Measurements from ENCODE around the gene CDC73. TPM values are rescaled to one million over a fixed set of nuclear protein-coding genes. Genes with fewer than 3 reads are reported as not detected.

CDC73 gene
- polyA plus RNA-seq, 2 donors: 6.2 to 14.5 TPM

GRCh38 chr1:193102662-193103061 is 19.2 kb upstream of the CDC73 start:
- Histone ChIP-seq H3K27ac (ENCODE audit: low read depth in 2 of 2, low read length in 1 of 2) (no peak overlapping the region), H3K4me1 (ENCODE audit: control insufficient read depth in 2 of 2, insufficient read depth in 2 of 2, low read length in 1 of 2) (no peaks in the 10 kb centered on the region), H3K9me3 (ENCODE audit: control insufficient read depth in 2 of 2, insufficient read depth in 1 of 2, low read depth in 1 of 2, low read length in 1 of 2) (no peaks in the 10 kb centered on the region), H3K36me3 (ENCODE audit: control insufficient read depth in 2 of 2, insufficient read depth in 2 of 2, low read length in 1 of 2) (peaks cover 4 to 9% of the 10 kb centered on the region in 2 donors), H3K27me3 (ENCODE audit: control insufficient read depth in 1 of 2, insufficient read depth in 2 of 2, low read length in 2 of 2) (no peaks in the 10 kb centered on the region), H3K4me3 (ENCODE audit: low read depth in 1 of 2, low read length in 2 of 2) (no peak overlapping the region)
- 93 to 94% methylated on average over 5 of the region's 5 CpGs for WGBS, 2 donors

GRCh38 chr1:193103759-193104501 is 17.9 kb upstream of the CDC73 start:
- Histone ChIP-seq H3K9me3 (ENCODE audit: control insufficient read depth in 2 of 2, insufficient read depth in 1 of 2, low read depth in 1 of 2, low read length in 1 of 2) (no peaks in the 10 kb centered on the region), H3K4me3 (ENCODE audit: low read depth in 1 of 2, low read length in 2 of 2) (peak overlapping the region; percentile 66 to 89), H3K4me1 (ENCODE audit: control insufficient read depth in 2 of 2, insufficient read depth in 2 of 2, low read length in 1 of 2) (no peaks in the 10 kb centered on the region), H3K27me3 (ENCODE audit: control insufficient read depth in 1 of 2, insufficient read depth in 2 of 2, low read length in 2 of 2) (no peaks in the 10 kb centered on the region), H3K27ac (ENCODE audit: low read depth in 2 of 2, low read length in 1 of 2) (peak overlapping the region; percentile 91 to 95), H3K36me3 (ENCODE audit: control insufficient read depth in 2 of 2, insufficient read depth in 2 of 2, low read length in 1 of 2) (peaks cover 4 to 6% of the 10 kb centered on the region in 2 donors)
- 30 to 32% methylated on average over 9 of the region's 9 CpGs for WGBS, 2 donors

GRCh38 chr1:193104502-193104906 is 17.3 kb upstream of the CDC73 start:
- H3K9me3 ChIP-seq (ENCODE audit: control insufficient read depth in 2 of 2, insufficient read depth in 1 of 2, low read depth in 1 of 2, low read length in 1 of 2): no peaks in the 10 kb centered on the region
- H3K36me3 ChIP-seq (ENCODE audit: control insufficient read depth in 2 of 2, insufficient read depth in 2 of 2, low read length in 1 of 2): peaks cover 3% of the 10 kb centered on the region in 2 donors
- no peaks in the 10 kb centered on the region for H3K4me1 ChIP-seq (ENCODE audit: control insufficient read depth in 2 of 2, insufficient read depth in 2 of 2, low read length in 1 of 2)
- H3K27ac ChIP-seq (ENCODE audit: low read depth in 2 of 2, low read length in 1 of 2): peak overlapping the region; percentile 91 to 95
- H3K4me3 ChIP-seq (ENCODE audit: low read depth in 1 of 2, low read length in 2 of 2): peak overlapping the region; percentile 66 to 89
- H3K27me3 ChIP-seq (ENCODE audit: control insufficient read depth in 1 of 2, insufficient read depth in 2 of 2, low read length in 2 of 2): no peaks in the 10 kb centered on the region
- WGBS, 2 donors: 0% methylated on average over 24 of the region's 24 CpGs

- Histone ChIP-seq H3K27ac (ENCODE audit: low read depth in 2 of 2, low read length in 1 of 2) (peak within 1 kb of the TSS; percentile 91 to 95), H3K27me3 (ENCODE audit: control insufficient read depth in 1 of 2, insufficient read depth in 2 of 2, low read length in 2 of 2) (no peaks in the 10 kb centered on the region), H3K4me3 (ENCODE audit: low read depth in 1 of 2, low read length in 2 of 2) (peak within 1 kb of the TSS; percentile 66 to 89), H3K36me3 (ENCODE audit: control insufficient read depth in 2 of 2, insufficient read depth in 2 of 2, low read length in 1 of 2) (no peaks in the 10 kb centered on the region), H3K9me3 (ENCODE audit: control insufficient read depth in 2 of 2, insufficient read depth in 1 of 2, low read depth in 1 of 2, low read length in 1 of 2) (no peaks in the 10 kb centered on the region), H3K4me1 (ENCODE audit: control insufficient read depth in 2 of 2, insufficient read depth in 2 of 2, low read length in 1 of 2) (no peaks in the 10 kb centered on the region)
- WGBS, 2 donors: 0% methylated on average over 71 to 73 of the region's 73 CpGs
Measured at GRCh38 chr1:193104907-193105820, 16.7 kb upstream of the CDC73 start, which contains the start of gene GLRX2. GLRX2 (minus strand) TSS chr1:193105414; CDS start chr1:193105382, 32 bp downstream.

GRCh38 chr1:193105821-193106177 is 16.0 kb upstream of the CDC73 start:
- Histone ChIP-seq H3K36me3 (ENCODE audit: control insufficient read depth in 2 of 2, insufficient read depth in 2 of 2, low read length in 1 of 2) (no peaks in the 10 kb centered on the region), H3K4me3 (ENCODE audit: low read depth in 1 of 2, low read length in 2 of 2) (peak overlapping the region; percentile 66 to 89), H3K27ac (ENCODE audit: low read depth in 2 of 2, low read length in 1 of 2) (peak overlapping the region in 1 of 2 donors; percentile 95), H3K9me3 (ENCODE audit: control insufficient read depth in 2 of 2, insufficient read depth in 1 of 2, low read depth in 1 of 2, low read length in 1 of 2) (no peaks in the 10 kb centered on the region), H3K4me1 (ENCODE audit: control insufficient read depth in 2 of 2, insufficient read depth in 2 of 2, low read length in 1 of 2) (no peaks in the 10 kb centered on the region), H3K27me3 (ENCODE audit: control insufficient read depth in 1 of 2, insufficient read depth in 2 of 2, low read length in 2 of 2) (no peaks in the 10 kb centered on the region)
- 33 to 35% methylated on average over 4 of the region's 4 CpGs for WGBS, 2 donors

- 70 to 79% methylated on average over 3 of the region's 3 CpGs for WGBS, 2 donors
- Histone ChIP-seq H3K4me3 (ENCODE audit: low read depth in 1 of 2, low read length in 2 of 2) (no peak overlapping the region), H3K27ac (ENCODE audit: low read depth in 2 of 2, low read length in 1 of 2) (no peak overlapping the region), H3K4me1 (ENCODE audit: control insufficient read depth in 2 of 2, insufficient read depth in 2 of 2, low read length in 1 of 2) (no peaks in the 10 kb centered on the region), H3K27me3 (ENCODE audit: control insufficient read depth in 1 of 2, insufficient read depth in 2 of 2, low read length in 2 of 2) (no peaks in the 10 kb centered on the region), H3K36me3 (ENCODE audit: control insufficient read depth in 2 of 2, insufficient read depth in 2 of 2, low read length in 1 of 2) (no peaks in the 10 kb centered on the region), H3K9me3 (ENCODE audit: control insufficient read depth in 2 of 2, insufficient read depth in 1 of 2, low read depth in 1 of 2, low read length in 1 of 2) (no peaks in the 10 kb centered on the region)
Measured at GRCh38 chr1:193108471-193108870, 13.4 kb upstream of the CDC73 start.

GRCh38 chr1:193109619-193110018 is 12.2 kb upstream of the CDC73 start:
- H3K36me3 ChIP-seq (ENCODE audit: control insufficient read depth in 2 of 2, insufficient read depth in 2 of 2, low read length in 1 of 2): no peaks in the 10 kb centered on the region
- H3K27ac ChIP-seq (ENCODE audit: low read depth in 2 of 2, low read length in 1 of 2): no peak overlapping the region
- H3K9me3 ChIP-seq (ENCODE audit: control insufficient read depth in 2 of 2, insufficient read depth in 1 of 2, low read depth in 1 of 2, low read length in 1 of 2): no peaks in the 10 kb centered on the region
- no peaks in the 10 kb centered on the region for H3K27me3 ChIP-seq (ENCODE audit: control insufficient read depth in 1 of 2, insufficient read depth in 2 of 2, low read length in 2 of 2)
- WGBS, 2 donors: 97 to 99% methylated on average over 1 of the region's 1 CpG
- no peaks in the 10 kb centered on the region for H3K4me1 ChIP-seq (ENCODE audit: control insufficient read depth in 2 of 2, insufficient read depth in 2 of 2, low read length in 1 of 2)
- H3K4me3 ChIP-seq (ENCODE audit: low read depth in 1 of 2, low read length in 2 of 2): no peak overlapping the region

GRCh38 chr1:193110246-193110645 is 11.6 kb upstream of the CDC73 start:
- Histone ChIP-seq H3K27ac (ENCODE audit: low read depth in 2 of 2, low read length in 1 of 2) (no peak overlapping the region), H3K36me3 (ENCODE audit: control insufficient read depth in 2 of 2, insufficient read depth in 2 of 2, low read length in 1 of 2) (no peaks in the 10 kb centered on the region), H3K27me3 (ENCODE audit: control insufficient read depth in 1 of 2, insufficient read depth in 2 of 2, low read length in 2 of 2) (no peaks in the 10 kb centered on the region), H3K4me1 (ENCODE audit: control insufficient read depth in 2 of 2, insufficient read depth in 2 of 2, low read length in 1 of 2) (no peaks in the 10 kb centered on the region), H3K4me3 (ENCODE audit: low read depth in 1 of 2, low read length in 2 of 2) (no peak overlapping the region), H3K9me3 (ENCODE audit: control insufficient read depth in 2 of 2, insufficient read depth in 1 of 2, low read depth in 1 of 2, low read length in 1 of 2) (no peaks in the 10 kb centered on the region)
- WGBS, 2 donors: 94 to 96% methylated on average over 1 of the region's 1 CpG

GRCh38 chr1:193110864-193111263 is 11.0 kb upstream of the CDC73 start:
- 85 to 87% methylated on average over 3 of the region's 3 CpGs for WGBS, 2 donors
- Histone ChIP-seq H3K4me3 (ENCODE audit: low read depth in 1 of 2, low read length in 2 of 2) (no peak overlapping the region), H3K27me3 (ENCODE audit: control insufficient read depth in 1 of 2, insufficient read depth in 2 of 2, low read length in 2 of 2) (no peaks in the 10 kb centered on the region), H3K4me1 (ENCODE audit: control insufficient read depth in 2 of 2, insufficient read depth in 2 of 2, low read length in 1 of 2) (no peaks in the 10 kb centered on the region), H3K36me3 (ENCODE audit: control insufficient read depth in 2 of 2, insufficient read depth in 2 of 2, low read length in 1 of 2) (no peaks in the 10 kb centered on the region), H3K9me3 (ENCODE audit: control insufficient read depth in 2 of 2, insufficient read depth in 1 of 2, low read depth in 1 of 2, low read length in 1 of 2) (no peaks in the 10 kb centered on the region), H3K27ac (ENCODE audit: low read depth in 2 of 2, low read length in 1 of 2) (no peak overlapping the region)
